Measurements from ENCODE around the gene FFAR1.

The FFAR1 gene

GRCh38 chr19:35344511-35345031, 3.1 kb upstream of the FFAR1 start:
- Histone ChIP-seq H3K9me3 (ENCODE audit: insufficient read depth, low read depth, low read length) (no peaks in the 10 kb centered on the region), H3K36me3 (ENCODE audit: insufficient read depth, low read length) (no peaks in the 10 kb centered on the region), H3K27ac (ENCODE audit: low read depth, low read length) (no peak overlapping the region), H3K4me3 (ENCODE audit: low read length) (no peak overlapping the region), H3K9ac (ENCODE audit: low read depth, low read length) (no peak overlapping the region), H3K4me1 (ENCODE audit: insufficient read depth, low read length) (no peaks in the 10 kb centered on the region), H3K27me3 (ENCODE audit: insufficient read depth, low read length) (no peaks in the 10 kb centered on the region)
- 89% methylated on average over 17 of the region's 17 CpGs for WGBS

DNA sequence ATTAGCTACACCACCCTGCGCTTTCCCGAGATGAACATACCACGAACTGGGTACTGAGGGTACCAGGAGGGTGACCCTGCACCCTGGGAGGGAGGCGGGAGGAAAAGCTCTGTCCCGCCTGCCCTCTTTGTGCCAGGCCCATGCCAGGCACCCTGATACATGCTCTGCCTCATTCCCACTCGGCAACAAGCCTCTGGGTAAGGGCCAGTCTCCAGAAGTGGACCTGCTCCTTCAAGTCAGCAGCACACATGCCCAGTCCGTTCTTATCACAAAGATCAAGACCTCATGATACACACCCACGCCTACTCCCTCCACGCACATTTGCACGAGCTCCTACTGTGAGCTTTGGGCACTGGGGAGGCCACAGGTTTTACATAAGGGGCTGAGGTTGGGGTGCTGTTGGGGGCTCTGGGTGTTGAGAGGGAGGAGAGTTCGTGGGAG, 2.0 kb upstream of the FFAR1 start:
- H3K4me3 ChIP-seq (ENCODE audit: low read length) = no peak overlapping the region
- no peaks in the 10 kb centered on the region for H3K36me3 ChIP-seq (ENCODE audit: insufficient read depth, low read length)
- 92% methylated on average over 11 of the region's 11 CpGs for WGBS

GRCh38 chr19:35346193-35347052, 1.3 kb upstream of the FFAR1 start:
- Histone ChIP-seq H3K36me3 (ENCODE audit: insufficient read depth, low read length) (no peaks in the 10 kb centered on the region), H3K27ac (ENCODE audit: low read depth, low read length) (no peak overlapping the region), H3K9me3 (ENCODE audit: insufficient read depth, low read depth, low read length) (no peaks in the 10 kb centered on the region), H3K4me1 (ENCODE audit: insufficient read depth, low read length) (no peaks in the 10 kb centered on the region), H3K4me3 (ENCODE audit: low read length) (no peak overlapping the region), H3K27me3 (ENCODE audit: insufficient read depth, low read length) (no peaks in the 10 kb centered on the region), H3K9ac (ENCODE audit: low read depth, low read length) (no peak overlapping the region)
- 92% methylated on average over 28 of the region's 28 CpGs for WGBS

More for the DNA sequence above, 2.0 kb upstream of the FFAR1 start:
- Histone ChIP-seq H3K4me1 (ENCODE audit: insufficient read depth, low read length) (no peaks in the 10 kb centered on the region), H3K27me3 (ENCODE audit: insufficient read depth, low read length) (no peaks in the 10 kb centered on the region), H3K9ac (ENCODE audit: low read depth, low read length) (no peak overlapping the region), H3K27ac (ENCODE audit: low read depth, low read length) (no peak overlapping the region), H3K9me3 (ENCODE audit: insufficient read depth, low read depth, low read length) (no peaks in the 10 kb centered on the region)

GRCh38 chr19:35347930-35348298, 212 bp downstream of the FFAR1 start:
- Histone ChIP-seq H3K9ac (ENCODE audit: low read depth, low read length) (no peak overlapping the region), H3K27ac (ENCODE audit: low read depth, low read length) (no peak overlapping the region)
- 94% methylated on average over 7 of the region's 7 CpGs for WGBS

DNA sequence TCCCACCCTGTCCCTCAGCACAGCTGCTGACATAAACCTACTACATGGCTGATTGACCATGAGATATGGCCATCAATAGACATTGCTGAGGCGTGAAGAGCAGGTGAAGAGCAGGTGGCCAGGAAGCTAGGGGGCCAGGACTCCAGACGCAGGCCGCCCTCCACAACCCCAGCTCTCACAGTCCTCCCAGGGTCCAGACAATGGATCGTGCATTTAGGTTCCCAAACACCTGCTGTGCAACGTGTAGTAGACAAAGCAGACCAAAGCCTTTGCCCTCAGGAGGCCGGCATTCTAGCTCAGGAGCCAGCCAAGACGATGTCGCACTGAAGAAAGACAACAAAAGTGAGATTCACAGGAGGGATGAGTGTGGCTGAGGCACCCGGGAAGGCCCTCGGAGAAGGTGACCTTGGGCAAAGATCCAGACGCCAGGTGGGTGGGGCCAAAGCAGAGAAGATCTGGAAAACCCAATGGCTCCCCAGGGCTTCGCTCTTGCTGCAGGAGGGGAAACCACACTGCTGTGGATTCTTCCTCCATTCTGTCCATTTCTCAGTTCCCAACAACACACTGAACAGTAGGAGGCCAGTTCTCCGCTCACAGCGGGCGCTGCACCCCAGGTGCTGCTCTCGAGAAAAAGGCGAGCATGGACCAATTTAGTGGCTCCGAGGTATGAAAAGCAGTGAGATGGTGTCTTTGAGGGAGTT, 1.4 kb downstream of the FFAR1 start:
- Histone ChIP-seq H3K9ac (ENCODE audit: low read depth, low read length) (no peak overlapping the region), H3K4me1 (ENCODE audit: insufficient read depth, low read length) (no peaks in the 10 kb centered on the region), H3K9me3 (ENCODE audit: insufficient read depth, low read depth, low read length) (no peaks in the 10 kb centered on the region), H3K27me3 (ENCODE audit: insufficient read depth, low read length) (no peaks in the 10 kb centered on the region), H3K36me3 (ENCODE audit: insufficient read depth, low read length) (no peaks in the 10 kb centered on the region), H3K27ac (ENCODE audit: low read depth, low read length) (no peak overlapping the region), H3K4me3 (ENCODE audit: low read length) (no peak overlapping the region)
- WGBS = 82% methylated on average over 18 of the region's 18 CpGs

More at GRCh38 chr19:35347930-35348298, 212 bp downstream of the FFAR1 start:
- no peaks in the 10 kb centered on the region for H3K36me3 ChIP-seq (ENCODE audit: insufficient read depth, low read length)
- H3K4me3 ChIP-seq (ENCODE audit: low read length) = no peak overlapping the region
- no peaks in the 10 kb centered on the region for H3K4me1 ChIP-seq (ENCODE audit: insufficient read depth, low read length)
- no peaks in the 10 kb centered on the region for H3K9me3 ChIP-seq (ENCODE audit: insufficient read depth, low read depth, low read length)
- H3K27me3 ChIP-seq (ENCODE audit: insufficient read depth, low read length) = no peaks in the 10 kb centered on the region

DNA sequence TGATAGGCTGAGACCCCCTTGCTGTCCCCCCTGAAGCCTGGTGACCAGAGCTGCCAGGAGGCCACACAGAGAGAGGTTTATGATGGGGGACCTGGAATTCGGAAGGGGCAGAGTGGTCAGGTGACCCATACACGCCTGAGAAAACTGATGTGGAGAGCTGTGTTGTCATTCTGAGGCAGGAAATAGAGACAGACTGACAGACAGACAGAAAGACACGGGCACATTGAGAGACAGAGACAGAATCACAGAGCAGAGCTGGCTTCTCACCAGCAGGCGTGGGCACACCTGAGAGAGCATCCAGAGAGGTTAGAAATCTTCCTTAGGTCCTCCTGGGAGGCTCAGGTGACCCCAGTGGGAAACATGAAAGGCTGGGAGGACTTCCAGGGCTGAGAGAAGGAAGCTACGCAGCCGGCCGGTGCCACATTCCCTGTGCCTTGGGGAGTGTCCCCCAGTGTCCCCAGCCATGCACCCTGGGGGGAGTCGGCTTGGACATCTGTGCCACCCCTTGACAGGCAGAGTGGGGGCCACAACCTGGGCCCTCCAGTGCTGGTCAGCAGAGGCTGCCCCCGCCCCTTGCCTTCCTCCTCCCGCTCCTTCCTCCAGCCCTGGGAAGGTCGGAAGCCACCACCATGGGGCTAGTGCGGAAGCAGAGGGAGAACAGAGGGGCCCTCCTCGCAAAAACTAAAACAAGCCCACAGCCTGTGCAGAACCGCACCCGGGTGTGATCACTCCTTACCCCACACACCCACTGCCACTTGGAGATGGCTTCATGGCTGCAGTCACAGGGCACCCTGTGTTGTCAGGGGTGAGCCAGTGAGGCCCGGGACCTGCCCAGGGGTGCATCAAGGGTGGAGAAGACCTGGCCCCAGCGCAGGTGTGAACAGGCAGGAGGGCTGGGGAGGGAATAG, 2.2 kb downstream of the FFAR1 start:
- no peak overlapping the region for H3K9ac ChIP-seq (ENCODE audit: low read depth, low read length)
- H3K27ac ChIP-seq (ENCODE audit: low read depth, low read length) = no peak overlapping the region
- H3K27me3 ChIP-seq (ENCODE audit: insufficient read depth, low read length) = no peaks in the 10 kb centered on the region
- H3K4me1 ChIP-seq (ENCODE audit: insufficient read depth, low read length) = no peaks in the 10 kb centered on the region
- H3K4me3 ChIP-seq (ENCODE audit: low read length) = no peak overlapping the region
- WGBS = 92% methylated on average over 17 of the region's 17 CpGs
- no peaks in the 10 kb centered on the region for H3K36me3 ChIP-seq (ENCODE audit: insufficient read depth, low read length)
- H3K9me3 ChIP-seq (ENCODE audit: insufficient read depth, low read depth, low read length) = no peaks in the 10 kb centered on the region

GRCh38 chr19:35350591-35350990, 2.9 kb downstream of the FFAR1 start:
- no peaks in the 10 kb centered on the region for H3K9me3 ChIP-seq (ENCODE audit: insufficient read depth, low read depth, low read length)
- no peak overlapping the region for H3K4me3 ChIP-seq (ENCODE audit: low read length)
- H3K27ac ChIP-seq (ENCODE audit: low read depth, low read length) = no peak overlapping the region
- WGBS = 91% methylated on average over 7 of the region's 7 CpGs
- no peaks in the 10 kb centered on the region for H3K4me1 ChIP-seq (ENCODE audit: insufficient read depth, low read length)
- no peak overlapping the region for H3K9ac ChIP-seq (ENCODE audit: low read depth, low read length)
- no peaks in the 10 kb centered on the region for H3K36me3 ChIP-seq (ENCODE audit: insufficient read depth, low read length)
- H3K27me3 ChIP-seq (ENCODE audit: insufficient read depth, low read length) = no peaks in the 10 kb centered on the region

DNA sequence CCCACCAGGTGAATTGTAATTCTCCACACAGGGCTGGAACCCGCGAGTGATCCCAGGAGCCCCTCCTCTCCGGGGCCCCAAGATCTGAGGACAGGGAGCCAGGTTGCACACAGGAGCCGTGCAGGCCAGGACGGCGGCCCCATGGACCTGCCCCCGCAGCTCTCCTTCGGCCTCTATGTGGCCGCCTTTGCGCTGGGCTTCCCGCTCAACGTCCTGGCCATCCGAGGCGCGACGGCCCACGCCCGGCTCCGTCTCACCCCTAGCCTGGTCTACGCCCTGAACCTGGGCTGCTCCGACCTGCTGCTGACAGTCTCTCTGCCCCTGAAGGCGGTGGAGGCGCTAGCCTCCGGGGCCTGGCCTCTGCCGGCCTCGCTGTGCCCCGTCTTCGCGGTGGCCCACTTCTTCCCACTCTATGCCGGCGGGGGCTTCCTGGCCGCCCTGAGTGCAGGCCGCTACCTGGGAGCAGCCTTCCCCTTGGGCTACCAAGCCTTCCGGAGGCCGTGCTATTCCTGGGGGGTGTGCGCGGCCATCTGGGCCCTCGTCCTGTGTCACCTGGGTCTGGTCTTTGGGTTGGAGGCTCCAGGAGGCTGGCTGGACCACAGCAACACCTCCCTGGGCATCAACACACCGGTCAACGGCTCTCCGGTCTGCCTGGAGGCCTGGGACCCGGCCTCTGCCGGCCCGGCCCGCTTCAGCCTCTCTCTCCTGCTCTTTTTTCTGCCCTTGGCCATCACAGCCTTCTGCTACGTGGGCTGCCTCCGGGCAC, 3.9 kb downstream of the FFAR1 start:
- Histone ChIP-seq H3K4me1 (ENCODE audit: insufficient read depth, low read length) (no peaks in the 10 kb centered on the region), H3K4me3 (ENCODE audit: low read length) (no peak overlapping the region)

DNA sequence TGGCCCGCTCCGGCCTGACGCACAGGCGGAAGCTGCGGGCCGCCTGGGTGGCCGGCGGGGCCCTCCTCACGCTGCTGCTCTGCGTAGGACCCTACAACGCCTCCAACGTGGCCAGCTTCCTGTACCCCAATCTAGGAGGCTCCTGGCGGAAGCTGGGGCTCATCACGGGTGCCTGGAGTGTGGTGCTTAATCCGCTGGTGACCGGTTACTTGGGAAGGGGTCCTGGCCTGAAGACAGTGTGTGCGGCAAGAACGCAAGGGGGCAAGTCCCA, 4.4 kb downstream of the FFAR1 start:
- H3K36me3 ChIP-seq (ENCODE audit: insufficient read depth, low read length) = no peaks in the 10 kb centered on the region
- 94% methylated on average over 18 of the region's 18 CpGs for WGBS
- H3K27ac ChIP-seq (ENCODE audit: low read depth, low read length) = no peak overlapping the region
- H3K27me3 ChIP-seq (ENCODE audit: insufficient read depth, low read length) = no peaks in the 10 kb centered on the region
- no peaks in the 10 kb centered on the region for H3K4me1 ChIP-seq (ENCODE audit: insufficient read depth, low read length)
- no peaks in the 10 kb centered on the region for H3K9me3 ChIP-seq (ENCODE audit: insufficient read depth, low read depth, low read length)
- no peak overlapping the region for H3K4me3 ChIP-seq (ENCODE audit: low read length)
- H3K9ac ChIP-seq (ENCODE audit: low read depth, low read length) = no peak overlapping the region

More for the DNA sequence above, 3.9 kb downstream of the FFAR1 start:
- 94% methylated on average over 47 of the region's 47 CpGs for WGBS
- H3K27me3 ChIP-seq (ENCODE audit: insufficient read depth, low read length) = no peaks in the 10 kb centered on the region
- no peak overlapping the region for H3K27ac ChIP-seq (ENCODE audit: low read depth, low read length)
- H3K36me3 ChIP-seq (ENCODE audit: insufficient read depth, low read length) = no peaks in the 10 kb centered on the region
- no peaks in the 10 kb centered on the region for H3K9me3 ChIP-seq (ENCODE audit: insufficient read depth, low read depth, low read length)
- no peak overlapping the region for H3K9ac ChIP-seq (ENCODE audit: low read depth, low read length)

GRCh38 chr19:35352448-35353304, 5.0 kb downstream of the FFAR1 start:
- no peak overlapping the region for H3K27ac ChIP-seq (ENCODE audit: low read depth, low read length)
- H3K4me1 ChIP-seq (ENCODE audit: insufficient read depth, low read length) = no peaks in the 10 kb centered on the region
- no peaks in the 10 kb centered on the region for H3K36me3 ChIP-seq (ENCODE audit: insufficient read depth, low read length)
- 48% methylated on average over 32 of the region's 32 CpGs for WGBS
- no peaks in the 10 kb centered on the region for H3K9me3 ChIP-seq (ENCODE audit: insufficient read depth, low read depth, low read length)
- H3K9ac ChIP-seq (ENCODE audit: low read depth, low read length) = no peak overlapping the region
- no peaks in the 10 kb centered on the region for H3K27me3 ChIP-seq (ENCODE audit: insufficient read depth, low read length)
- no peak overlapping the region for H3K4me3 ChIP-seq (ENCODE audit: low read length)

Data from HUES64 (cell line).